HepG2 (cell line): ENCODE data around the gene CT45A8.
"Not testable (repeated sequence)": the region's sequence is repeated elsewhere in the genome, so short reads cannot be mapped to it uniquely, and the experiment has no call there.

Source experiments
- NFYB ChIP-seq: sonication (generic); formaldehyde crosslinking; IDR thresholded peaks from 2 replicates; pipeline ENCODE4 v1.4.0; 2020; ENCODE audit warnings: missing genetic modification reagents
- REST ChIP-seq, 2 experiments: IDR thresholded peaks; 2 replicates each; pipeline ENCODE4 v1.6.1; 2011 to 2012; ENCODE audit warnings: low read length in 2 of 2, borderline replicate concordance in 1 of 2, low read depth in 1 of 2, mild to moderate bottlenecking in 1 of 2, moderate library complexity in 1 of 2
- ZNF737 ChIP-seq: sonication (generic); formaldehyde crosslinking; IDR thresholded peaks from 2 replicates; pipeline ENCODE4 v1.5.0; 2020; ENCODE audit warnings: missing genetic modification reagents, mild to moderate bottlenecking, borderline replicate concordance

GRCh38 chrX:135882741-135883140 lies 28.4 kb upstream of the CT45A8 start:
- TF ChIP-seq NFYB (CRISPR knock-in tag); REST (IDR thresholded peaks at IDR 0.05; ENCODE audit: borderline replicate concordance in 1 of 2, low read depth in 1 of 2, low read length in 2 of 2); ZNF737 (CRISPR knock-in tag): not testable (repeated sequence)
